Amniotic epithelial cell (primary cell): ENCODE data around the gene VAMP1.

Experiments
- DNase-seq: peaks from one replicate; pipeline ENCODE4 v3.0.0-alpha.2; 2010; ENCODE audit warnings: low read depth

The VAMP1 gene

GRCh38 chr12:6425590-6426531, 44.6 kb downstream of the VAMP1 start:
- no peak for DNase-seq

GRCh38 chr12:6424866-6425265, 45.6 kb downstream of the VAMP1 start:
- DNase-seq: peak; percentile 12

GRCh38 chr12:6424008-6424347, 46.5 kb downstream of the VAMP1 start:
- no peak for DNase-seq

- DNase-seq: peak; percentile 87
These were observed 47.0 kb downstream of the VAMP1 start for GRCh38 chr12:6423267-6424007.

GRCh38 chr12:6420364-6420763, 50.1 kb downstream of the VAMP1 start:
- DNase-seq: no peak

GRCh38 chr12:6418796-6419195, 51.7 kb downstream of the VAMP1 start:
- peak; percentile 52 for DNase-seq

GRCh38 chr12:6416596-6416995, 53.9 kb downstream of the VAMP1 start:
- DNase-seq: peak; percentile 80
